GM19238 (cell line): Measurements from ENCODE around the gene KRT4.
"Not testable (repeated sequence)": the region's sequence is repeated elsewhere in the genome, so short reads cannot be mapped to it uniquely, and the experiment has no call there.

ENCODE experiments used
- DNase-seq: peaks from one replicate; pipeline ENCODE4 v3.0.0; 2011; ENCODE audit warnings: low spot score; ENCODE audit not compliant: insufficient read length

KRT4 gene

DNA sequence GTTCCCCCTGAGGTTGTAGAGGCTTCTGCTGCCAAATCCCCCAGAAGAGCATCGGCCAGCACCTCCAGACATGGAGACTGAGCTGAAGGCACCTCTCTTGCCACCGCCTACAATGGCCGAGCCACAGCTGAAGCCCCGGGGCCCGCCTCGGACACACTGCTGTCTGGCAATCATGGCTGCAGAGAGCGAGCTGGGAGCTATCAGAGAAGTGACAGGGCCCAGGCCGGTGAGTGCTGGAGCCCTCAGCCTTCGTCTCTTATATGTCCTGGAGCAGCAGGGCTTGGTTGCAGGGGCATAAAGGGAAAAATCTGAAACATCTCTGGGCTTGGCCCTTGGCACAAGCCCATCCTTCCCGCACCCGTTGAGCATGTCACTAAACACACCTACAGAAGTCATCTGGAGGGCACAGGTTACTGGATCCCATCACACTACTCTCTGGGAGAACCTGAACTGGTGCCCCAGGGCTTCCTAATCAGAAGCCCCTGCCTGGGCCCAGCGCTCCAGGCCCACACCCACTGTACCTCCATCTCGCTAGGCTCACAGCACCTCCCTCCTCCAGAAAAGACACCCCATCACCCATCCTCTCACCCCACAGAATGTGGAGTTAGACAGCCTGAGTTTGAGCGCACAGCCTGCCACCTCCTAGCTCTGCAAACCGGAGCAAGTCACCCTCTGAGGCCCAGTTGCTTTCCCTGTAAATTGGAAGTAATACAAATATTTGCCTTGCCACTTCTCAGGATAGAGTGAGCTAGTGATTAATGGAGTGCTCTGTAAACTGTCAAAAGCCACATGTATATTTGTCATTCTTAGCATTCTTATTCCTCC is at the start of gene KRT4:
TSS of gene KRT4 (minus strand) at position 232 of the 825 bp plus-strand sequence. CDS start at position 174, 58 bp downstream.
- DNase-seq, result no peak

- no peak for DNase-seq
Measured at GRCh38 chr12:52862023-52862422, 48.1 kb upstream of the KRT4 start.

- no peak for DNase-seq
Measured at GRCh38 chr12:52861511-52861910, 47.6 kb upstream of the KRT4 start.

GRCh38 chr12:52860102-52860823 is 46.3 kb upstream of the KRT4 start:
- no peak for DNase-seq

- DNase-seq, result no peak
Measured at GRCh38 chr12:52857500-52857899, 43.6 kb upstream of the KRT4 start.

- DNase-seq, result no peak
Measured at GRCh38 chr12:52856787-52857186, 42.9 kb upstream of the KRT4 start.

DNA sequence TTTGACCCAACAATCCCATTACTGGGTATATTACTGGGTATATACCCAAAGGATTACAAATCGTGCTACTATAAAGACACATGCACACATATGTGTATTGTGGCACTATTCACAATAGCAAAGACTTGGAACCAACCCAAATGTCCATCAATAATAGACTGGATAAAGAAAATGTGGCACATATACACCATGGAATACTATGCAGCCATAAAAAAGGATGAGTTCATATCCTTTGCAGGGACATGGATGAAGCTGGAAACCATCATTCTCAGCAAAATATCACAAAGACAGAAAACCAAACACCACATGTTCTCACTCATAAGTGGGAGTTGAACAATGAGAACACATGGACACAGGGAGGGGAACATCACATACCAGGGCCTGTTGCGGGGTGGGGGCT is 42.2 kb upstream of the KRT4 start:
- DNase-seq, result not testable (repeated sequence)

GRCh38 chr12:52851787-52852186 is 37.9 kb upstream of the KRT4 start:
- no peak for DNase-seq

DNA sequence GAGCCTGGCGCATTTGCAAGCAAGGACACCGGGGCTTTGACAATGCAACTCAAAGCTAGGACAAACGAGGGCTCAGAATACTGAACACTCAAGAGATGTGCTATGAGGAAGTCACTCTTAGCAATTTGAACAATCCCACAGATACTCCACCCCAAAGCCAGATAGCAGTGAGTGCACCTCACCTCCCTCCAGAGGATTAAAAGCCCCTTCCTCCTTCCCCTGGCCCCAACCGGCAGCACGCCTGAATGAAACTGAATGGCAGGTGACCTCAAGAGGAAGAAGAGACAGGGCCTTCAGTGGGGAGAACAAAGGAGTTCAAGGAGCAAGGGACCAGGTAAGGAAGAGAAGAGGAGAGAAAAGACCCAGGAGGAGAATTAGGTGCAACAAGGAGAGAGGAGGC is 36.8 kb upstream of the KRT4 start:
- no peak for DNase-seq

GRCh38 chr12:52849511-52849910 is 35.6 kb upstream of the KRT4 start:
- no peak for DNase-seq

GRCh38 chr12:52848661-52849255 is 34.8 kb upstream of the KRT4 start, which contains the start of gene KRT78:
TSS of gene KRT78 (minus strand) at chr12:52848994. CDS start at chr12:52848930, 64 bp downstream.
- no peak for DNase-seq

- DNase-seq, result no peak
Measured at GRCh38 chr12:52847335-52848102, 33.6 kb upstream of the KRT4 start.

GRCh38 chr12:52846356-52846970 is 32.5 kb upstream of the KRT4 start:
- DNase-seq, result no peak

DNA sequence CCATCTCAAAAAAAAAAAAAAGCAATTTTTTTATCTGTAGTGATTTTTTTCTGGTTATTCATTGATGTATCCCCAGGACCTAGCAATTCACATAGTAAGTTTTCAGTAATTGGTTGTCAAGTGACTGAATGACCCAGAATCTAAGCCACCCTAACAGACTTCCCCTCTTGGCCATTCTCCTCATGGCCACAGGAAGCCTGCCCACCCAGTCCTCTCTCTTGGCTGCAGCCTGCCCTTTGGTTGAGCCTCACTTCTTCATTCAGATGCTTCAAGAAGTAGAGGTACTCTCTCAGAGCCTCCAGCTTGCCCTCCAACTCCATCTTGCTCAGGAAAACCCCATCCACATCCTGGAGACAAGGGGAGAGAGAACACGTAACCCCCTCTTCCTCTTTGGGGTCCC is 32.0 kb upstream of the KRT4 start:
- DNase-seq, result no peak

- no peak for DNase-seq
Measured at GRCh38 chr12:52844386-52844785, 30.5 kb upstream of the KRT4 start.

- DNase-seq, result no peak
Measured at GRCh38 chr12:52839436-52840105, 25.7 kb upstream of the KRT4 start.

DNA sequence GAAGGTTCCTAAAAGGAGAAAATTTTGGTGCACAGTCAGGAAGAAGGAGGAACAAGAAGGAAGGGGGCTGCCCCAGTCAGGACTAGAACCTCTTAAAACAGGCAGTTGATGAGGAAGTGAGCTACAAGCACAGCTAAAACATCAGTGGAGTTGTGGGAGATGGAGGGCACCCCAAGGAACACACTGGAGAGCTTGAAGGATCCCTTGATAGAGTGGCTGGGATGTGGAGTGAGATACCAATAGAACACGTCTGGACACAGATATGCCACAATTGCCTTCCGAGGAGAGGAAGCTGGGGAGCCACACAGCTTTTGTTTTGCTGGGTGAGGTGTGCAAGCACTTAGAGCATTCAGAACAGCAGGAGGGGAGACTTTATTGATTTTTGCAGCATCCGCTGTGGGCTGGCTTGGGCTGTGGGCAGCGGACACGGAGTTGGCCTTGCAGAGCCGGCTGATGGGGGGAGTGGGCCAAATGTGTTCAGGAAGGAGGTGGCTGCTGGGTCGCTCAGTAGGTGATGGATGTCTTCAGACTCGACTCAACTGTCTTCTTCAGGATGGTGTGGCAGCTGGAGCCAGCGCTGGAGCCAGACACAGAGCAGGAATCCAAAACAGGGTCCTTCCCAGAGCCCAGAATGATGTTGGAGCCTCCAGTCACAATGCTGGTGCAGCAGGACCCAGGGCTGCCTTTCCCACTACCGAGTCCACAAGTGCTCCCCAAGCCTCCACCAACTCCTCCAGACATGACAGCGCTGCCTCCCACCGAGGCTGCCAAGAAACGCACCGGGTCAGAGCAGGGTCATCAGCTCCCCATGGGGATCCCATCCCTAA is 24.9 kb upstream of the KRT4 start:
- no peak for DNase-seq

GRCh38 chr12:52837781-52838608 is 24.1 kb upstream of the KRT4 start:
- no peak for DNase-seq

- no peak for DNase-seq
Measured at GRCh38 chr12:52837413-52837741, 23.5 kb upstream of the KRT4 start.
